Calu3 (cell line): ENCODE results near the gene ETFA. TPM values are rescaled to one million over a fixed set of nuclear protein-coding genes. Genes with fewer than 3 reads are reported as not detected.
A peak's percentile ranks its signal among the peaks of the same experiment; 100 is the strongest.

Experiments used
- BruUV-seq: library from RNA; stranded (reverse); fragments of 400-500 nt; replicated peaks from 2 replicates; lab custom pipeline; 2021; lab: Mats Ljungman, UMichigan
- CTCF ChIA-PET: fragments of 300-600 bp; sonication (Branson Sonifier 250); formaldehyde crosslinking; loops from one replicate; lab custom pipeline; 2022; ENCODE audit warnings: antibody characterized with exemption; lab: Charles Lee
- DNase-seq: peaks from one replicate; pipeline ENCODE4 v3.0.0; 2022
- H3K27ac Mint-ChIP-seq: one replicate; pipeline ENCODE4 v1.8.0; 2022; ENCODE audit warnings: mixed read lengths; ENCODE audit not compliant: unreplicated experiment
- H3K27me3 Mint-ChIP-seq: one replicate; pipeline ENCODE4 v1.8.0; 2022; ENCODE audit warnings: mixed read lengths; ENCODE audit not compliant: unreplicated experiment
- H3K36me3 Mint-ChIP-seq: one replicate; pipeline ENCODE4 v1.8.0; 2022; ENCODE audit warnings: mild to moderate bottlenecking, moderate library complexity, mixed read lengths; ENCODE audit not compliant: insufficient read depth, unreplicated experiment
- H3K4me1 Mint-ChIP-seq: one replicate; pipeline ENCODE4 v1.8.0; 2022; ENCODE audit warnings: mild to moderate bottlenecking, low read depth, mixed read lengths; ENCODE audit not compliant: unreplicated experiment
- H3K4me3 Mint-ChIP-seq: one replicate; pipeline ENCODE4 v1.8.0; 2022; ENCODE audit warnings: mild to moderate bottlenecking, low read depth, moderate library complexity, mixed read lengths; ENCODE audit not compliant: unreplicated experiment
- H3K9me3 Mint-ChIP-seq: one replicate; pipeline ENCODE4 v1.8.0; 2022; ENCODE audit warnings: low read depth, mixed read lengths; ENCODE audit not compliant: unreplicated experiment
- intact Hi-C: fragments of 100-400 bp; cut with micrococcal nuclease; formaldehyde crosslinking; loops from one replicate; pipeline ENCODE4 v1.10.0; 2022; ENCODE audit not compliant: unreplicated experiment
- total RNA-seq: library from RNA; stranded (reverse); gene quantifications from 2 replicates; pipeline ENCODE4 v1.2.3, GENCODE V29; 2022
- TF ChIP-seq, protein P1 (sequence below): fragments of 200-600 bp; IDR thresholded peaks from one replicate; pipeline ENCODE4 v1.8.0; 2022; ENCODE audit warnings: antibody characterized with exemption; ENCODE audit not compliant: unreplicated experiment

Gene ETFA
- total RNA-seq, 1 experiment from 2014 or later: 230 TPM

DNA sequence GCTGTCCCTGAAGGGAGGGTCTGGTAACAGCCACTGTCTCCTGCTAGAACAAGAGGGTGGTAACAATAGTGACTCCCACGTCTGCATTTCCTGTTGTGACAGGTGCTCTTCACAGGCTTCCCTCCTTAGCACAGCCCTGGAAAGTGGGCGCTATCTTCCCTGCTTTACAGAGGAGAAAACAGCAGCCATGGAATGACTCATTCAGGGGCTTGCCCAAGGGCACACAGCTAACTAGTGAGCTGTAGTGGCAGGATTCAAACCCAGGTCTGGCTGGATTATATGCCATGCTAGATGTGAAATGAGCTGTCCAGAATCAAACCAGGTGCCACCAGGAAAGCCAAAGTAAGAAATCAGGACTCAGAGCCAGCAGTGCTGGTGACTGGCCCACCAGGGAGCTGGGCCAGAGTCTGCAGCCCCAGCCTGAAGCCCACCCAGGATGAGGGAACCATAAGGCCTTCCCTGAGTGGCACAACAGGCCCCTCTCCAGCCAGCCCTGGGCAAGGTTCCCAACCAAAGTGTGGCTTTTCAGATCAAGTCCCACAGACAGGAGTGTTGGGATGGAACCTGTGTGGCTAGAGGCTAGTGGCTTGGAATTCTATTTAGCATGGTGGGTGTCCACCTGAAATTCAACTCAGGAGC is 102.4 kb downstream of the ETFA start:
- TF ChIP-seq, protein P1, sequence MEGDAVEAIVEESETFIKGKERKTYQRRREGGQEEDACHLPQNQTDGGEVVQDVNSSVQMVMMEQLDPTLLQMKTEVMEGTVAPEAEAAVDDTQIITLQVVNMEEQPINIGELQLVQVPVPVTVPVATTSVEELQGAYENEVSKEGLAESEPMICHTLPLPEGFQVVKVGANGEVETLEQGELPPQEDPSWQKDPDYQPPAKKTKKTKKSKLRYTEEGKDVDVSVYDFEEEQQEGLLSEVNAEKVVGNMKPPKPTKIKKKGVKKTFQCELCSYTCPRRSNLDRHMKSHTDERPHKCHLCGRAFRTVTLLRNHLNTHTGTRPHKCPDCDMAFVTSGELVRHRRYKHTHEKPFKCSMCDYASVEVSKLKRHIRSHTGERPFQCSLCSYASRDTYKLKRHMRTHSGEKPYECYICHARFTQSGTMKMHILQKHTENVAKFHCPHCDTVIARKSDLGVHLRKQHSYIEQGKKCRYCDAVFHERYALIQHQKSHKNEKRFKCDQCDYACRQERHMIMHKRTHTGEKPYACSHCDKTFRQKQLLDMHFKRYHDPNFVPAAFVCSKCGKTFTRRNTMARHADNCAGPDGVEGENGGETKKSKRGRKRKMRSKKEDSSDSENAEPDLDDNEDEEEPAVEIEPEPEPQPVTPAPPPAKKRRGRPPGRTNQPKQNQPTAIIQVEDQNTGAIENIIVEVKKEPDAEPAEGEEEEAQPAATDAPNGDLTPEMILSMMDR: no peak
- Mint-ChIP-seq H3K27me3 (no peaks in the 10 kb centered on the region), H3K4me3 (no peak overlapping the region), H3K27ac (peak overlapping the region; percentile 40), H3K9me3 (no peaks in the 10 kb centered on the region), H3K36me3 (peaks cover 11% of the 10 kb centered on the region), H3K4me1 (no peaks in the 10 kb centered on the region)
- BruUV-seq: no TSS peak
- intact Hi-C loops: no loop called here
- no peak for DNase-seq
- CTCF ChIA-PET: no interaction called here

GRCh38 chr15:76208084-76208785 is 103.0 kb downstream of the ETFA start:
- no peak for DNase-seq
- BruUV-seq: no TSS peak
- Mint-ChIP-seq H3K27me3 (no peaks in the 10 kb centered on the region), H3K9me3 (no peaks in the 10 kb centered on the region), H3K36me3 (peaks cover 13% of the 10 kb centered on the region), H3K27ac (peak overlapping the region; percentile 40), H3K4me1 (no peaks in the 10 kb centered on the region), H3K4me3 (no peak overlapping the region)
- intact Hi-C loops: no loop called here
- CTCF ChIA-PET: no interaction called here
- TF ChIP-seq, protein P1: no peak

DNA sequence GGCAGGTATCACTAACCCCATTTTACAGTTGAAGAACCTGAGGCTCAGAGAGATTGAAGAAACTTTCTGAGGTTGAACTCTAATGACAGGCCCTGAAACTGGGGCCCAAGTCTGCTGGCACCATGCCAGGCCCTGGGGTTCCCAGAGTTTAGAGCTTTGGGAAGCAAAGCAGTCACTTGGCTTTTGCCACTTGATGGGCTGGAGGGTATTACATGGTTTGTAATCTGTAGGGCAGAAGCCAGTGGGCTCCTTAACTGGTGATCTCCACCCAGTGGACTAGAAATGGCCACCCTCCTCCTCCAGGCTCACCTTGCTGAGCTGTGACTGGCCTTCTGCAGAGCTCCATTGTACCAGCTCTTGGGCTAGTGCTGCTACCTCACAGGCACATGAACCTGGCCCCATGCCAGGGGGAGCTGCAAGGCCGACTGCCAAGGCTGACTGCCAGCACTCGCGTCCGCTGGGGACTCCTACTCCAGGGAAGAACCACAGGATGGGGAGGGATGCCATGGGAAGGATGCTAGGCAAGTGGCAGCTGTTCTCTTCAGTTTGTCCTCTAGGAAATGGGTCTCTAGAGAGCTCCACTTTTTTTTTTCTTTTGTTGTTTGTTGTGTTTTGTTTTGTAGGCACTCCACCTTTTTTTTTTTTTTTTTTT is 104.8 kb downstream of the ETFA start:
- Mint-ChIP-seq H3K36me3 (peaks cover 11% of the 10 kb centered on the region), H3K27ac (no peak overlapping the region), H3K27me3 (no peaks in the 10 kb centered on the region), H3K4me1 (no peaks in the 10 kb centered on the region), H3K9me3 (no peaks in the 10 kb centered on the region), H3K4me3 (no peak overlapping the region)
- TF ChIP-seq, protein P1: no peak
- no TSS peak for BruUV-seq
- DNase-seq: peak; percentile 54
- CTCF ChIA-PET: interaction anchor here (0.5 to 0.8 kb wide), 5 partner anchors 11 to 243 kb away, joined by 3 to 7 read pairs (median 4); no protein-coding TSS in a partner anchor
- intact Hi-C loops: no loop called here

DNA sequence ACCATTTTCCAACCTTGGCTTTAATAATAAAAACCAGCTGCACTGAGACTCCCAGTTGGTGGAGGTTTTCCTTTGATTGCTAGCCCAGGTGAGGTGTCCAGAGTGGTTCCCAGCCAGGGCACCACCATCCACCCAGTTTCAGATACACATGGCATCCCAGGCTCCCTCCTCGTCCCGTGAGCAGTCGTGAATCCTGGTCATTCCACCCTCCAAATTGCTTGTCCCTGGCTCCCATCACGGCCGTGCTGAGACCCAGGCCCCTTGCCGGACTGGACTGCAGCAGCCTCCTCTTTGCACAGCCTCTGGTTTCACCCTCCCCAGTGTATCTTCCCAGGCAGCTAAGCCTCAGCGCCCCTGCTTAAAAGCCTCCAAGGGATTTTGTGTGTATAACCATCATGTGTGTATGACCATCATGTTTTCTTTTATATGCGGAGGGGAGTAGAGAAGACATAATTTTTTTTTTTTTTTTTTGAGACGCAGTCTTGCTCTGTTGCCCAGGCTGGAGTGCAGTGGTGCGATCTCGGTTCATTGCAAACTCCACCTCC is 106.3 kb downstream of the ETFA start:
- Mint-ChIP-seq H3K27ac (no peak overlapping the region), H3K9me3 (no peaks in the 10 kb centered on the region)
- BruUV-seq: no TSS peak

More for the DNA sequence above, 106.3 kb downstream of the ETFA start:
- no peak overlapping the region for H3K4me3 Mint-ChIP-seq
- peaks cover 11% of the 10 kb centered on the region for H3K36me3 Mint-ChIP-seq
- no peak for DNase-seq
- TF ChIP-seq, protein P1: no peak
- intact Hi-C loops: no loop called here
- CTCF ChIA-PET: interaction anchor here (0.7 kb wide), 1 partner anchor 115 kb away, joined by 4 read pairs; no protein-coding TSS in a partner anchor
- H3K4me1 Mint-ChIP-seq: no peaks in the 10 kb centered on the region
- H3K27me3 Mint-ChIP-seq: no peaks in the 10 kb centered on the region
